Thyroid gland (tissue), 4 donors: ENCODE results near the gene IQGAP2. TPM values are rescaled to one million over a fixed set of nuclear protein-coding genes. Genes with fewer than 3 reads are reported as not detected.

Experiments
- DNase-seq, 2 donors: peaks; one replicate each; pipeline ENCODE4 v3.0.0-alpha.2; 2019
- H3K27ac ChIP-seq, 3 donors: fragments of 200-600 bp; sonication (generic); 1 replicate in 2 of 3; 2 replicates in 1 of 3; pipeline ENCODE4 v1.5.1; 2016 to 2019; ENCODE audit warnings: mild to moderate bottlenecking in 1 of 3, moderate library complexity in 1 of 3
- H3K27me3 ChIP-seq: fragments of 200-600 bp; sonication (generic); one replicate; pipeline ENCODE4 v1.5.1; 2019
- H3K36me3 ChIP-seq, 2 donors: fragments of 200-600 bp; sonication (generic); one replicate each; pipeline ENCODE4 v1.5.1; 2016 to 2019
- H3K4me1 ChIP-seq, 2 donors: fragments of 200-600 bp; sonication (generic); one replicate each; pipeline ENCODE4 v1.5.1; 2017 to 2019
- H3K4me3 ChIP-seq, 3 donors: fragments of 200-600 bp; sonication (generic); replicated peaks in 1 of 3; 1 replicate in 2 of 3; 2 replicates in 1 of 3; pipeline ENCODE4 v1.5.1; 2016; ENCODE audit warnings: mild to moderate bottlenecking in 1 of 3
- H3K9me3 ChIP-seq: fragments of 200-600 bp; sonication (generic); one replicate; pipeline ENCODE4 v1.5.1; 2017
- CTCF ChIP-seq, 6 experiments: fragments of 200-600 bp in 3 of 6; fragments of 450-650 bp in 3 of 6; sonication (generic) in 3 of 6; IDR thresholded peaks; one replicate each; pipeline ENCODE4 v1.5.1; 2016 to 2019; ENCODE audit warnings: antibody characterized with exemption in 6 of 6, mild to moderate bottlenecking in 2 of 6, inconsistent platforms in 1 of 6, moderate library complexity in 1 of 6
- POLR2A ChIP-seq, 2 donors: fragments of 450-650 bp; IDR thresholded peaks; one replicate each; pipeline ENCODE4 v1.6.1; 2017; ENCODE audit warnings: antibody characterized with exemption in 2 of 2, mild to moderate bottlenecking in 2 of 2, moderate library complexity in 1 of 2
- WGBS, 2 donors: methylation state at CpG; one replicate each; pipeline ENCODE4 v1.1.5; 2017; 5-methylcytosine and 5-hydroxymethylcytosine counted together
- intact Hi-C: fragments of 100-400 bp; cut with DNase I; formaldehyde crosslinking; loops from one replicate; pipeline ENCODE4 v1.15.1; 2023
- total RNA-seq, 4 donors: library from RNA; depleted of rRNA; stranded (reverse); fragments of >200 nt; gene quantifications; one replicate each; pipeline ENCODE4 v1.2.3, GENCODE V29; 2016

IQGAP2 gene
- total RNA-seq, 4 donors from 2014 or later, result 55.1 to 85.5 (median 64.0) TPM

GRCh38 chr5:76535577-76535976 lies 132.5 kb downstream of the IQGAP2 start:
- WGBS, 2 donors, result 96 to 97% methylated on average over 4 of the region's 4 CpGs
- Histone ChIP-seq H3K9me3 (no peaks in the 10 kb centered on the region), H3K4me3 (no peak overlapping the region), H3K27me3 (no peaks in the 10 kb centered on the region), H3K4me1 (peaks cover 13 to 25% of the 10 kb centered on the region in 2 donors), H3K27ac (no peak overlapping the region), H3K36me3 (no peaks in the 10 kb centered on the region)
- no peak for DNase-seq
- intact Hi-C loops, result loop anchor here (10.0 kb wide), 1 partner anchor 131 kb away; the partner anchor contains the start of gene IQGAP2
- TF ChIP-seq POLR2A (IDR thresholded peaks at IDR 0.05) (no peak), CTCF (IDR thresholded peaks at IDR 0.05) (no peak)

- peaks cover 13 to 25% of the 10 kb centered on the region in 2 donors for H3K4me1 ChIP-seq
- no peaks in the 10 kb centered on the region for H3K9me3 ChIP-seq
- no peaks in the 10 kb centered on the region for H3K27me3 ChIP-seq
- no peak for DNase-seq
- WGBS, 2 donors, result 66 to 67% methylated on average over 3 of the region's 3 CpGs
- H3K36me3 ChIP-seq, result no peaks in the 10 kb centered on the region
- H3K27ac ChIP-seq, result peak overlapping the region in 2 of 3 donors; percentile 56 to 80
- intact Hi-C loops, result loop anchor here (10.0 kb wide), 1 partner anchor 132 kb away; the partner anchor contains the start of gene IQGAP2
- no peak overlapping the region for H3K4me3 ChIP-seq
- no peak for TF ChIP-seq CTCF (IDR thresholded peaks at IDR 0.05)
- TF ChIP-seq POLR2A (IDR thresholded peaks at IDR 0.05), result no peak
Measured at GRCh38 chr5:76537073-76537543, 134.0 kb downstream of the IQGAP2 start.

GRCh38 chr5:76542241-76542640 lies 139.2 kb downstream of the IQGAP2 start:
- Histone ChIP-seq H3K4me1 (peaks cover 15 to 27% of the 10 kb centered on the region in 2 donors), H3K27ac (no peak overlapping the region), H3K4me3 (no peak overlapping the region), H3K9me3 (no peaks in the 10 kb centered on the region), H3K27me3 (no peaks in the 10 kb centered on the region), H3K36me3 (no peaks in the 10 kb centered on the region)
- TF ChIP-seq CTCF (IDR thresholded peaks at IDR 0.05) (no peak), POLR2A (IDR thresholded peaks at IDR 0.05) (no peak)
- no peak for DNase-seq
- intact Hi-C loops, result no loop called here
- 87 to 94% methylated on average over 6 of the region's 6 CpGs for WGBS, 2 donors

- Histone ChIP-seq H3K4me1 (peaks cover 13 to 24% of the 10 kb centered on the region in 2 donors), H3K9me3 (no peaks in the 10 kb centered on the region), H3K27ac (no peak overlapping the region), H3K27me3 (no peaks in the 10 kb centered on the region), H3K4me3 (no peak overlapping the region), H3K36me3 (no peaks in the 10 kb centered on the region)
- no peak for DNase-seq
- intact Hi-C loops, result no loop called here
- TF ChIP-seq CTCF (IDR thresholded peaks at IDR 0.05) (no peak), POLR2A (IDR thresholded peaks at IDR 0.05) (no peak)
- WGBS, 2 donors, result 69 to 77% methylated on average over 13 of the region's 13 CpGs
Measured at GRCh38 chr5:76542887-76543690, 140.0 kb downstream of the IQGAP2 start.
